Body of pancreas (tissue), 4 donors: ENCODE data around the gene COL15A1.

ENCODE experiments used
- POLR2A ChIP-seq, 3 donors: fragments of 450-650 bp; IDR thresholded peaks; one replicate each; pipeline ENCODE4 v1.6.1; 2016; ENCODE audit warnings: antibody characterized with exemption in 3 of 3, mild to moderate bottlenecking in 2 of 3
- TF ChIP-seq, protein P1 (sequence below), 7 experiments: fragments of 450-650 bp in 4 of 7; fragments of 200-600 bp in 3 of 7; sonication (generic) in 3 of 7; IDR thresholded peaks; one replicate each; pipeline ENCODE4 v1.5.1; 2016 to 2019; ENCODE audit warnings: antibody characterized with exemption in 7 of 7

DNA sequence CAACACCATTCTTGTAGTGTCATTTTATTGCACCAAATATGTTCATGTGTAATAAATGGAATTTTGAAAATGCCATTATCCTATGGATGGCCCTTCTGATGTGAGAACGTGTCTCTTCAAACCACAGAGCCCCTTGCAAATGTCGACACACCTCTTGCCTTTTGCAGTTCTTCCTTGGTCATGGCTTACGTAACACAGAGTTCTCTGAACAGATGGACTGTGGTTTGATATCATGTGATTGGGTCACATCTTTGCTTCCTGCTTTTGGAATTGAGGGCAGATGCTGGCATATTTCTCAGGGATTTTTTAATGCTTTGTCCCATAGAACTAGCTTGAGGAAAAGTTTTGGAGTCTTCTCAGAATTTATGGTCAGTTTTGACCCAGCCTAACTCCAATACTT lies 165.8 kb downstream of the COL15A1 start:
- TF ChIP-seq, protein P1, sequence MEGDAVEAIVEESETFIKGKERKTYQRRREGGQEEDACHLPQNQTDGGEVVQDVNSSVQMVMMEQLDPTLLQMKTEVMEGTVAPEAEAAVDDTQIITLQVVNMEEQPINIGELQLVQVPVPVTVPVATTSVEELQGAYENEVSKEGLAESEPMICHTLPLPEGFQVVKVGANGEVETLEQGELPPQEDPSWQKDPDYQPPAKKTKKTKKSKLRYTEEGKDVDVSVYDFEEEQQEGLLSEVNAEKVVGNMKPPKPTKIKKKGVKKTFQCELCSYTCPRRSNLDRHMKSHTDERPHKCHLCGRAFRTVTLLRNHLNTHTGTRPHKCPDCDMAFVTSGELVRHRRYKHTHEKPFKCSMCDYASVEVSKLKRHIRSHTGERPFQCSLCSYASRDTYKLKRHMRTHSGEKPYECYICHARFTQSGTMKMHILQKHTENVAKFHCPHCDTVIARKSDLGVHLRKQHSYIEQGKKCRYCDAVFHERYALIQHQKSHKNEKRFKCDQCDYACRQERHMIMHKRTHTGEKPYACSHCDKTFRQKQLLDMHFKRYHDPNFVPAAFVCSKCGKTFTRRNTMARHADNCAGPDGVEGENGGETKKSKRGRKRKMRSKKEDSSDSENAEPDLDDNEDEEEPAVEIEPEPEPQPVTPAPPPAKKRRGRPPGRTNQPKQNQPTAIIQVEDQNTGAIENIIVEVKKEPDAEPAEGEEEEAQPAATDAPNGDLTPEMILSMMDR (IDR thresholded peaks at IDR 0.05): no peak
- TF ChIP-seq POLR2A (IDR thresholded peaks at IDR 0.05): no peak
